Coronary artery (tissue), 2 donors: ENCODE measurements around the gene SEC61B.
"Not testable (repeated sequence)": the region's sequence is repeated elsewhere in the genome, so short reads cannot be mapped to it uniquely, and the experiment has no call there.

Experiments
- DNase-seq: peaks from one replicate; pipeline ENCODE4 v3.0.0-alpha.2; 2017; ENCODE audit warnings: low spot score
- H3K27ac ChIP-seq, 2 donors: fragments of 200-600 bp; sonication (generic); one replicate each; pipeline ENCODE4 v1.5.1; 2016 to 2019
- H3K4me3 ChIP-seq: fragments of 200-600 bp; sonication (generic); 2 replicates; pipeline ENCODE4 v1.5.1; 2016; ENCODE audit warnings: mild to moderate bottlenecking, moderate library complexity
- TF ChIP-seq, protein P1 (sequence below): fragments of 200-600 bp; sonication (generic); IDR thresholded peaks from one replicate; pipeline ENCODE4 v1.5.1; 2019; ENCODE audit warnings: antibody characterized with exemption

The SEC61B gene

DNA sequence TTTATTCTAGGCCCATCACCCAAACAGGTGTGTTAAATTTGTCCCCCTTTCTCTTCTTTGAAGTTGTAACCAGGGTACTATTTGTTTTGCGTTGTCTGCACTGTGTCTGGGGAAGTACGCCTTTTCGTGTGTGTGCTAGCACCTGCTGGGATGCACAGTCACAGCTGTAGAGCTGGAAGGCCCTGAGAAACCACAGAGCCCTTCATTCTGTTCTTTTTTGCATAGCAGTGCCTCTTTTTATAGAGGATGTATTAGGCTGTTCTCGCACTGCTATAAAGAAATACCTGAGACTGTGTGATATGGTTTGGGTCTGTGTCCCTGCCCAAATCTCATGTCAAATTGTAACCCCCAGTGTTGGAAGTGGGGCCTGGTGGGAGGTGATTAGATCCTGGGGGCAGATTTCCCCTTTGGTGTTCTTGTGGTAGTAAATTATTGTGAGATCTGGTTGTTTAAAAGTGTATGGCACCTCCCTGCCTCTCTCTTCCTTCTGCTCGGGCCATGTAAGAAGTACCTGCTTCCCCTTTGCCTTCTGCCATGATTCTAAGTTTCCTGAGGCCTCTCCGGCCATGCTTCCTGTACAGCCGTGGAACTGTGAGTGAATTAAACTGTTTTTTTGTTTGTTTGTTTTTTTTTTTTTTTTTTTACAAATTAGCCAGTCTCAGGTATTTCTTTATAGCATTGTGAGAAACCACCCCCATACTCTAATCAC is 14.0 kb downstream of the SEC61B start:
- no peak for DNase-seq
- no peak overlapping the region for H3K27ac ChIP-seq

DNA sequence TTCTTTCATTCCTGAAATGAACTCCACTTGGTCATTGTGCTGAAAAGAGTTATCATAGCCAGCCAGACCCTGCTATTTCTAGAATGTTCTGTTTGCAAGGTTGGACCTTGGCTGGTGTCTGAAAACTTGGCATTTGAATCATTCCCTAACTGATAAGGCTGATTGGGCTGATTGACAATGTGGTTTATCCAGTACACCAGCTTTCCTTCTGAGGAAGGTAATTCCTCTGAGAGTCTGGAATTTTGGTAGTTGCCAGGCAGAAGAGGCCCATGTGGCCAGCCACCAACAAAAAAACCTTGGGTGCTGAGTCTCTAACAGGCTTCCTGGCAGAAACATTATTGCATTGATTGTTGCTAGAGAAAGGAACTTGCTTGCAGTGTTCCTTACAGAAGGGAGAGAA is 15.3 kb downstream of the SEC61B start:
- TF ChIP-seq, protein P1, sequence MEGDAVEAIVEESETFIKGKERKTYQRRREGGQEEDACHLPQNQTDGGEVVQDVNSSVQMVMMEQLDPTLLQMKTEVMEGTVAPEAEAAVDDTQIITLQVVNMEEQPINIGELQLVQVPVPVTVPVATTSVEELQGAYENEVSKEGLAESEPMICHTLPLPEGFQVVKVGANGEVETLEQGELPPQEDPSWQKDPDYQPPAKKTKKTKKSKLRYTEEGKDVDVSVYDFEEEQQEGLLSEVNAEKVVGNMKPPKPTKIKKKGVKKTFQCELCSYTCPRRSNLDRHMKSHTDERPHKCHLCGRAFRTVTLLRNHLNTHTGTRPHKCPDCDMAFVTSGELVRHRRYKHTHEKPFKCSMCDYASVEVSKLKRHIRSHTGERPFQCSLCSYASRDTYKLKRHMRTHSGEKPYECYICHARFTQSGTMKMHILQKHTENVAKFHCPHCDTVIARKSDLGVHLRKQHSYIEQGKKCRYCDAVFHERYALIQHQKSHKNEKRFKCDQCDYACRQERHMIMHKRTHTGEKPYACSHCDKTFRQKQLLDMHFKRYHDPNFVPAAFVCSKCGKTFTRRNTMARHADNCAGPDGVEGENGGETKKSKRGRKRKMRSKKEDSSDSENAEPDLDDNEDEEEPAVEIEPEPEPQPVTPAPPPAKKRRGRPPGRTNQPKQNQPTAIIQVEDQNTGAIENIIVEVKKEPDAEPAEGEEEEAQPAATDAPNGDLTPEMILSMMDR, result no peak
- no peak overlapping the region for H3K4me3 ChIP-seq
- no peak overlapping the region for H3K27ac ChIP-seq
- DNase-seq, result no peak

More for the DNA sequence above, 14.0 kb downstream of the SEC61B start:
- no peak overlapping the region for H3K4me3 ChIP-seq
- TF ChIP-seq, protein P1, result no peak

DNA sequence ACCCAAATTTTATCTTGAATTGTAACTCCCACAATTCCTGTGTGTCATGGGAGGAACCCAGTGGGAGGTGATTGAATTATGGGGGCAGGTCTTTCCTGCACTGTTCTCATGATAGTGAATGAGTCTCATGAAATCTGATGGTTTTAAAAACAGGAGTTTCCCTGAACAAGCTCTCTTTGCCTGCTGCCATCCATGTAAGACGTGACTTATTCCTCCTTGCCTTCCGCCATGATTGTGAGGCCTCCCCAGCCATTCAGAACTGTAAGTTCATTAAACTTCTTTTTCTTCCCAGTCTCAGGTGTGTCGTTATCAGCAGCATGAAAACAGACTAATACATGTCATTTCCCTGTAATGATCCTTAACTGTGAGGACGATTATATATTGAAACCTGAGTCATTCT is 15.8 kb downstream of the SEC61B start:
- H3K4me3 ChIP-seq, DNase-seq, H3K27ac ChIP-seq: not testable (repeated sequence)

DNA sequence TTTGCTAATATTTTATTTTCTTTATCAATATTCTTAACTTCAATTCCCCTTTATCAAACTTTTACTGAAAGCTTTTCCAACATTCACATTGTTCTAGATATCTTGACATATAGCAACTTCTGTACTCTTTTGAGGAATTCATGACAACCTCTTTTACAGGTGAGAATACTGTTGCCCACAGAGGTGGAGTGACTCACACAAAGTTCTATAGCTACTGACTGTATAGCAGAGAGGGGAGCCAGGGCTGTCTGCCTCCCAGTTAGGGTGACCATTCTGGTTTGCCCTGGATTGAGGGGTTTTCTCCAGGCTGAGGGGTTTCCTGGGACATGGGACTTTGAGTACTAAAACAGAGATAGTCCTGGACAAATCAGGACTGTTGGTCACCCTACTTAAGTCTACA is 16.2 kb downstream of the SEC61B start:
- TF ChIP-seq, protein P1, result no peak
- Histone ChIP-seq H3K4me3 (no peak overlapping the region), H3K27ac (no peak overlapping the region)
- DNase-seq, result no peak

DNA sequence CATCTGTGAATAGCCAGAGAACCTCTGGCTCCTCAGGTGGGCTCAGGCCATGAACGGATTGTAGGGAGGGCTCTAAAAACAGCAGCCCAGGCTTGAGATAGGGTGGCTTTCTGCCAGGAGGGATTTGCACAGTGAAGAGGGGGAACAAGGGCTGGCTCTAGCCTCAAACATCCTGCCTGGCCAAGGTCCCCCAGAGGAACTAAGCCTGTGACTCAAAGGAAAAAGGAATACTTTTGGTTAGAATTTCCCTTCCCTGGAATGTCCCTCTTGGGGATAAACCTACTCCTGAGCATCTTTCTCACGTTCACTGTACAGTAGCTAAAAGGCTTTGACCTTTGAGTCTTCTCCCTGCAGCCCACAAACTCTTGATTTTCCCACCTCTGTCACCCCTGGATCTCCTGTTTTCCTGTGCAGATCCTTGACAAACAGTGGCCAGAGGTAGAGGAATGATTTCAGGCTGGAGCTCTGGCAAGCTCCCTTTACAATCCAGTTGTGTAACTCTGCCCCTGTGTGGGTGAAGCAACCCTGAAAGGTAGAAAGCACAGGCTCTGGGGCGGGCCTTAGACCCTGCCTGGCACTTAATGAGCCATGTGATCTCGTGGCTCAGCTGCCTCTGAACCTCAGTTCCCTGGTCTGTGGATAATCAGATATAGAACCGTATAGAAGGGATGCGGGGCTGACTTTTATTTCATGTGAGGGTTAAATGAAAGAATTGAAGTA is 17.4 kb downstream of the SEC61B start:
- Histone ChIP-seq H3K27ac (no peak overlapping the region), H3K4me3 (no peak overlapping the region)
- TF ChIP-seq, protein P1, result no peak
- no peak for DNase-seq

DNA sequence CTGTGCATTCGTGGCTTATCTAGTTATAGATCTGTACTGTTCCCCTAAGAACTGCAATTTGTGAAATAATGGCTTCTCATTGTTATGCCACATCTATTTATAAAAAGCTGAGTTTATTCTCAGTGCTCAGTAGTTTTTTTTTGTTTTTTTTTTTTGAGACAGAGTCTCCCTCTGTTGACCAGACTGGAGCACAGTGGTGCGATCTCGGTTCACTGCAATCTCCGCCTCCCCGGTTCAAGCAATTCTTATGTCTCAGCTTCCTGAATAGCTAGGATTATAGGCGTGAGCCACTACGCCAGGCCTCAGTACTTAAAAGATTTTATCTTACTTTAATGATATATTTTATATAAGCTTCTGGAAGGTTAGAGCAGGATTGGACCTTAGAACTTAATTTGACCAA is 19.0 kb downstream of the SEC61B start:
- TF ChIP-seq, protein P1, result no peak
- no peak for DNase-seq
- H3K27ac ChIP-seq, result no peak overlapping the region

DNA sequence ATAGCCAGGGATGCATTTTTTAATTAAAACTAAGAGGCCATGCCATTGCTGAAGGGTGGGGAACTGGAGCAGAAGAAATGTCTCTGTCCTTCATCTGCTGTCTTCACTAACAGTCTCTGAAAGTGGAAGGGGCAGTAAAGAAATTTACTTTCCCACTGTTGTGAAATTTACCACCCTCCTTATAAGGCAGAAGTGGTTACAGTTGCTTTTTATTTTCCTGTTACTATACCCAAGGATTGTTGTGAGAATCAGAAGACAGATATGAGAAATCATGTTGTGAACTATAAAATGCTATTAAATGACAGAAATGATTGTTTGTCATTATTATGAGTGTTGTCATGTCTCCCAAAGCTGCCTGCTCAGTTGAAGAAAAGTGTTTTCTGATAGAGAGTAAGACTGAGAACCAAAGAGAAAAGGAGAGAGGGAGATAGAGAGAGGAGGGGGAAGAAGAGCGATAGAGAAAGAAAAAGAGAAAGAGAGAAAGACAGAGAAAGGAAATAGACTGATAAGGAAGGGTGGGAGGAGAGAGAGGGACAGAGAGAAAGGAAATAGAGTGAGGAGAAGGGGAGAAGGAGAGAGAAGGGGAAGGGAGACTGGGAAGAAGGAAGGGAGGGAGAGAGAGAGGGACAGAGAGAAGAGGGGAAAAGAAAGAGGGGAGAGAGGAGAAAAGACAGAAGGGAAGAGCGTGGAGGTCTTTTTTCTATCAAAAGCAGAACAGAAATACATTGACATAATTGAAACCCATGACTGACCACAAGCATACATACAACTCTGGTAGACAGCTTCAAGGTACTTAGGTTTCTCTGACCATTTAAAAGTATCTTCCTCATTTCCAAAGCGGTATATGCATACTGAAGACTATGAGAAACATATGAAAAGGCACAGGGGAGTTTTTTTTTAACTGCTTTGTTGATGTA is 22.5 kb downstream of the SEC61B start:
- Histone ChIP-seq H3K27ac (no peak overlapping the region), H3K4me3 (no peak overlapping the region)
- DNase-seq, result no peak
- TF ChIP-seq, protein P1, result no peak

More for the DNA sequence above, 19.0 kb downstream of the SEC61B start:
- no peak overlapping the region for H3K4me3 ChIP-seq
